Testis (tissue), 3 donors: ENCODE results near the gene IPO4. TPM values are rescaled to one million over a fixed set of nuclear protein-coding genes. Genes with fewer than 3 reads are reported as not detected.

ENCODE experiments used
- DNase-seq: peaks from one replicate; pipeline ENCODE4 v3.0.0-alpha.2; 2019
- H3K27ac ChIP-seq, 2 donors: fragments of 200-600 bp; sonication (generic); one replicate each; pipeline ENCODE4 v1.5.1; 2019
- H3K27me3 ChIP-seq: fragments of 200-600 bp; sonication (generic); one replicate; pipeline ENCODE4 v1.5.1; 2019
- H3K36me3 ChIP-seq: fragments of 200-600 bp; sonication (generic); one replicate; pipeline ENCODE4 v1.5.1; 2017; ENCODE audit warnings: low read depth; ENCODE audit errors: missing control alignments
- H3K4me1 ChIP-seq: fragments of 200-600 bp; sonication (generic); one replicate; pipeline ENCODE4 v1.5.1; 2019
- H3K4me3 ChIP-seq, 2 donors: fragments of 200-600 bp; sonication (generic); one replicate each; pipeline ENCODE4 v1.5.1; 2017 to 2019
- H3K9me3 ChIP-seq: fragments of 200-600 bp; sonication (generic); one replicate; pipeline ENCODE4 v1.5.1; 2017
- CTCF ChIP-seq, 3 experiments: fragments of 450-650 bp in 2 of 3; fragments of 200-600 bp in 1 of 3; sonication (generic) in 1 of 3; IDR thresholded peaks; one replicate each; pipeline ENCODE4 v1.5.1; 2016 to 2019; ENCODE audit warnings: antibody characterized with exemption in 3 of 3, mild to moderate bottlenecking in 2 of 3, moderate library complexity in 1 of 3
- POLR2A ChIP-seq: fragments of 450-650 bp; IDR thresholded peaks from one replicate; pipeline ENCODE4 v1.6.1; 2017; ENCODE audit warnings: antibody characterized with exemption, mild to moderate bottlenecking, moderate library complexity
- WGBS, 2 donors: methylation state at CpG; one replicate each; pipeline ENCODE4 v1.1.5; 2018; 5-methylcytosine and 5-hydroxymethylcytosine counted together
- intact Hi-C: fragments of 100-400 bp; cut with DNase I; formaldehyde crosslinking; loops from one replicate; pipeline ENCODE4 v1.15.1; 2023; ENCODE audit warnings: low total_unique reads
- polyA plus RNA-seq: library from polyadenylated mRNA; stranded (reverse); fragments of 350-450 nt; fragmentation: Illumina TruSeq; extraction: RNeasy Lipid Tissue Mini Kit (QIAGEN cat#74804); gene quantifications from one replicate; pipeline ENCODE4 v1.2.3, GENCODE V29; 2014; ENCODE audit warnings: low read depth, low replicate concordance; ENCODE audit not compliant: insufficient read depth
- total RNA-seq, 2 donors: library from RNA; depleted of rRNA; stranded (reverse); fragments of >200 nt; gene quantifications; one replicate each; pipeline ENCODE4 v1.2.3, GENCODE V29; 2016

IPO4 gene
- total and polyA plus RNA-seq, 3 donors from 2014 or later, result 85.9 to 156 (median 140) TPM

- Histone ChIP-seq H3K36me3 (no peaks in the 10 kb centered on the region), H3K27ac (peak within 1 kb of the TSS; percentile 89 to 91), H3K4me3 (peak within 1 kb of the TSS; percentile 91 to 95), H3K27me3 (no peaks in the 10 kb centered on the region), H3K9me3 (no peaks in the 10 kb centered on the region), H3K4me1 (peaks cover 17% of the 10 kb centered on the region)
- peak; percentile 99 for DNase-seq
- WGBS, 2 donors, result 0 to 1% methylated on average over 29 to 51 of the region's 57 CpGs
- intact Hi-C loops, result no loop called here
- no peak for TF ChIP-seq CTCF (IDR thresholded peaks at IDR 0.05)
Observed at GRCh38 chr14:24146978-24147760, 41.4 kb downstream of the IPO4 start, which contains the start of gene RNF31. Gene RNF31, plus strand, starts transcription at chr14:24147498. Its CDS starts 201 bp downstream, at chr14:24147699.

- intact Hi-C loops, result no loop called here
- WGBS, 2 donors, result 0% methylated on average over 19 to 25 of the region's 25 CpGs
- Histone ChIP-seq H3K9me3 (no peaks in the 10 kb centered on the region), H3K4me3 (peak within 1 kb of the TSS; percentile 91 to 95), H3K27me3 (no peaks in the 10 kb centered on the region), H3K27ac (peak within 1 kb of the TSS; percentile 89 to 91), H3K36me3 (no peaks in the 10 kb centered on the region), H3K4me1 (peaks cover 20% of the 10 kb centered on the region)
- no peak for TF ChIP-seq POLR2A
- DNase-seq, result peak; percentile 96
Observed at GRCh38 chr14:24146453-24146977, 42.1 kb downstream of the IPO4 start, which contains the start of gene PSME2. Gene PSME2, minus strand, starts transcription at chr14:24146610. Its CDS starts 29 bp downstream, at chr14:24146581.

GRCh38 chr14:24145690-24146452 is 42.7 kb downstream of the IPO4 start:
- 10% methylated on average over 7 to 9 of the region's 9 CpGs for WGBS, 2 donors
- DNase-seq, result no peak
- H3K9me3 ChIP-seq, result no peaks in the 10 kb centered on the region
- TF ChIP-seq POLR2A (no peak), CTCF (IDR thresholded peaks at IDR 0.05) (no peak)
- H3K4me1 ChIP-seq, result peaks cover 20% of the 10 kb centered on the region
- H3K27ac ChIP-seq, result peak overlapping the region; percentile 89 to 91
- intact Hi-C loops, result no loop called here
- no peaks in the 10 kb centered on the region for H3K27me3 ChIP-seq
- peak overlapping the region; percentile 91 to 95 for H3K4me3 ChIP-seq
- no peaks in the 10 kb centered on the region for H3K36me3 ChIP-seq

- no peaks in the 10 kb centered on the region for H3K9me3 ChIP-seq
- no peak overlapping the region for H3K27ac ChIP-seq
- H3K36me3 ChIP-seq, result no peaks in the 10 kb centered on the region
- no peak for DNase-seq
- TF ChIP-seq POLR2A (no peak), CTCF (IDR thresholded peaks at IDR 0.05) (no peak)
- no peaks in the 10 kb centered on the region for H3K27me3 ChIP-seq
- H3K4me3 ChIP-seq, result no peak overlapping the region
- intact Hi-C loops, result no loop called here
- peaks cover 21% of the 10 kb centered on the region for H3K4me1 ChIP-seq
- WGBS, 2 donors, result 93 to 94% methylated on average over 2 of the region's 2 CpGs
Observed at GRCh38 chr14:24145219-24145618, 43.4 kb downstream of the IPO4 start.

GRCh38 chr14:24144451-24144850 is 44.2 kb downstream of the IPO4 start:
- Histone ChIP-seq H3K27ac (no peak overlapping the region), H3K4me3 (no peak overlapping the region), H3K4me1 (peaks cover 27% of the 10 kb centered on the region), H3K27me3 (no peaks in the 10 kb centered on the region), H3K9me3 (no peaks in the 10 kb centered on the region), H3K36me3 (no peaks in the 10 kb centered on the region)
- 90 to 91% methylated on average over 1 of the region's 1 CpG for WGBS, 2 donors
- no peak for TF ChIP-seq POLR2A
- no peak for DNase-seq
- intact Hi-C loops, result no loop called here
